A549 (cell line): ENCODE measurements around the gene AMPD3. TPM values are rescaled to one million over a fixed set of nuclear protein-coding genes. Genes with fewer than 3 reads are reported as not detected.

Experiments
- ATAC-seq, 2 experiments: fragments of 200-7000 bp in 1 of 2; fragments of >200 bp in 1 of 2; cut with Nextera tagmentation in 1 of 2; cut with Tn5 transposase in 1 of 2; 3 replicates each; pipeline versions ENCODE4 v1.8.0 to v1.9.1; 2018 to 2020; ENCODE audit warnings: mild to moderate bottlenecking in 1 of 2, moderate library complexity in 1 of 2
- CTCF ChIA-PET: fragments of 300-600 bp; sonication (Branson Sonifier 250); formaldehyde crosslinking; extraction: SDS; loops from one replicate; lab custom pipeline; 2021; ENCODE audit warnings: antibody characterized with exemption, inconsistent platforms; lab: Yijun Ruan, JAX
- POLR2A ChIA-PET: fragments of 350-600 bp; formaldehyde crosslinking; extraction: SDS; loops from one replicate; lab custom pipeline; 2021; ENCODE audit warnings: antibody characterized with exemption, inconsistent platforms; lab: Yijun Ruan, JAX
- DNase-seq, 2 experiments: peaks; one replicate each; pipeline versions ENCODE4 v3.0.0 to v3.0.0-alpha.2; 2011 to 2016; ENCODE audit warnings: low read depth in 1 of 2, low spot score in 1 of 2
- FAIRE-seq: peaks from 2 replicates; lab custom pipeline; 2011; peaks lifted over from hg19 to GRCh38; lab: Jason Lieb, UNC
- H3K27ac ChIP-seq, 2 experiments: fragments of >200 bp; sonication (Bioruptor Twin); formaldehyde crosslinking; 3 replicates each; pipeline ENCODE4 v1.5.1; 2016 to 2017
- H3K4me1 ChIP-seq: fragments of >200 bp; sonication (Bioruptor Twin); formaldehyde crosslinking; 3 replicates; pipeline ENCODE4 v1.6.1; 2016
- H3K4me2 ChIP-seq: fragments of >200 bp; sonication (Bioruptor Twin); formaldehyde crosslinking; 3 replicates; pipeline ENCODE4 v1.6.1; 2016
- H3K4me3 ChIP-seq: fragments of >200 bp; sonication (Bioruptor Twin); formaldehyde crosslinking; 3 replicates; pipeline ENCODE4 v1.5.1; 2016
- H3K9me3 ChIP-seq: fragments of >200 bp; sonication (Bioruptor Twin); formaldehyde crosslinking; 3 replicates; pipeline ENCODE4 v1.6.1; 2016
- BHLHE40 ChIP-seq: IDR thresholded peaks from 2 replicates; pipeline ENCODE4 v1.6.1; 2012; ENCODE audit warnings: low read depth, low read length, inconsistent platforms
- EP300 ChIP-seq, 2 experiments: fragments of >200 bp; sonication (Bioruptor Twin); formaldehyde crosslinking; IDR thresholded peaks; 2 replicates in 1 of 2; 3 replicates in 1 of 2; pipeline ENCODE4 v1.6.1; 2016 to 2017
- FOSL2 ChIP-seq, 2 experiments: fragments of 450-650 bp in 1 of 2; fragments of >200 bp in 1 of 2; sonication (Bioruptor Twin) in 1 of 2; formaldehyde crosslinking; IDR thresholded peaks; 2 replicates each; pipeline versions ENCODE4 v1.5.0 to v1.6.1; 2016 to 2020; ENCODE audit warnings: mild to moderate bottlenecking in 1 of 2, moderate library complexity in 1 of 2
- JUN ChIP-seq, 2 experiments: fragments of >200 bp; sonication (Bioruptor Twin); formaldehyde crosslinking; IDR thresholded peaks; 2 replicates in 1 of 2; 3 replicates in 1 of 2; pipeline ENCODE4 v1.6.1; 2016 to 2017
- JUNB ChIP-seq: fragments of >200 bp; sonication (Bioruptor Twin); formaldehyde crosslinking; IDR thresholded peaks from 2 replicates; pipeline ENCODE4 v1.6.1; 2016
- KDM5A ChIP-seq: fragments of 200-600 bp; sonication (generic); IDR thresholded peaks from 2 replicates; pipeline ENCODE4 v1.6.1; 2016; ENCODE audit warnings: antibody characterized with exemption, mild to moderate bottlenecking
- MYC ChIP-seq: IDR thresholded peaks from 2 replicates; pipeline ENCODE4 v1.6.1; 2012; ENCODE audit warnings: mild to moderate bottlenecking, inconsistent platforms, low read length, improper control_type of control experiment, borderline replicate concordance
- NPAS2 ChIP-seq: fragments of 250-450 bp; sonication (Bioruptor Pico); IDR thresholded peaks from 2 replicates; pipeline ENCODE4 v1.8.0; 2022; ENCODE audit warnings: mild to moderate bottlenecking, moderate library complexity, borderline replicate concordance
- POLR2A ChIP-seq: IDR thresholded peaks from 2 replicates; pipeline ENCODE4 v1.6.1; 2012; ENCODE audit warnings: mild to moderate bottlenecking, low read length
- RAD21 ChIP-seq, 2 experiments: fragments of >200 bp in 1 of 2; sonication (Bioruptor Twin) in 1 of 2; formaldehyde crosslinking in 1 of 2; IDR thresholded peaks in 1 of 2; conservative IDR thresholded peaks in 1 of 2; 2 replicates in 1 of 2; 3 replicates in 1 of 2; pipeline ENCODE4 v1.6.1; 2012 to 2018; ENCODE audit warnings: inconsistent platforms in 1 of 2
- RARB ChIP-seq: fragments of 250-450 bp; sonication (Bioruptor Pico); IDR thresholded peaks from 2 replicates; pipeline ENCODE4 v1.8.0; 2021; ENCODE audit warnings: mild to moderate bottlenecking, moderate library complexity
- RNF2 ChIP-seq: fragments of 200-600 bp; sonication (generic); IDR thresholded peaks from 2 replicates; pipeline ENCODE4 v1.6.1; 2016; ENCODE audit warnings: low read depth, mild to moderate bottlenecking, antibody characterized with exemption, moderate library complexity, borderline replicate concordance
- SMC3 ChIP-seq: fragments of >200 bp; sonication (Bioruptor Twin); formaldehyde crosslinking; IDR thresholded peaks from 3 replicates; pipeline ENCODE4 v1.6.1; 2018; ENCODE audit warnings: inconsistent platforms
- ZFP36 ChIP-seq: fragments of 450-650 bp; IDR thresholded peaks from 2 replicates; pipeline ENCODE4 v1.6.1; 2014; ENCODE audit warnings: borderline replicate concordance; ENCODE audit not compliant: partially characterized antibody
- WGBS: methylation state at CpG from one replicate; pipeline ENCODE4 v1.1.6; 2017; ENCODE audit errors: missing lambda C conversion rate; 5-methylcytosine and 5-hydroxymethylcytosine counted together
- polyA minus RNA-seq: library from RNA; depleted of rRNA, polyadenylated mRNA; stranded (reverse); fragments of >200 nt; gene quantifications from 2 replicates; pipeline ENCODE4 v1.2.3, GENCODE V29; 2011; rRNA and poly(A)+ RNA removed
- polyA plus RNA-seq, 4 experiments: library from polyadenylated mRNA; depleted of rRNA in 3 of 4; stranded (reverse); fragments of >200 nt; fragmentation: RNase III in 1 of 4; extraction: RNeasy Plus Mini Kit Qiagen cat#74134 plus additional on column Dnase treatment in 1 of 4; gene quantifications; 2 replicates in 3 of 4; 3 replicates in 1 of 4; pipeline ENCODE4 v1.2.3, GENCODE V29; 2011 to 2017
- TF ChIP-seq, protein P1 (sequence below): IDR thresholded peaks from 2 replicates; pipeline ENCODE4 v1.6.1; 2012
- TF ChIP-seq, protein P2 (sequence below): IDR thresholded peaks from 2 replicates; pipeline ENCODE4 v1.6.1; 2012
- TF ChIP-seq, protein P3 (sequence below): fragments of 150-350 bp; IDR thresholded peaks from 2 replicates; pipeline ENCODE4 v1.6.1; 2014; ENCODE audit warnings: low read depth, mild to moderate bottlenecking, low read length
- TF ChIP-seq, protein P4 (sequence below): fragments of >200 bp; sonication (Bioruptor Twin); formaldehyde crosslinking; IDR thresholded peaks from 3 replicates; pipeline ENCODE4 v1.6.1; 2016
- TF ChIP-seq, protein P5 (sequence below): fragments of >200 bp; sonication (Bioruptor Twin); formaldehyde crosslinking; IDR thresholded peaks from 2 replicates; pipeline ENCODE4 v1.6.1; 2016

The AMPD3 gene
- polyA plus RNA-seq (2011; rRNA removed), result 4.7 and 6.6 TPM in 2 replicates
- 2.0 and 2.4 TPM in 2 replicates for polyA plus RNA-seq (2012; cell fraction: cytosol; rRNA removed)
- polyA plus RNA-seq (2012; cell fraction: nucleus; rRNA removed), result 5.3 and 6.9 TPM in 2 replicates
- polyA plus RNA-seq (2017; fragmentation: RNase III; extraction: RNeasy Plus Mini Kit Qiagen cat#74134 plus additional on column Dnase treatment), result 2.9 to 3.6 TPM (median 3.1 TPM) in 3 replicates
- polyA minus RNA-seq, result 11.5 and 14.1 TPM in 2 replicates

DNA sequence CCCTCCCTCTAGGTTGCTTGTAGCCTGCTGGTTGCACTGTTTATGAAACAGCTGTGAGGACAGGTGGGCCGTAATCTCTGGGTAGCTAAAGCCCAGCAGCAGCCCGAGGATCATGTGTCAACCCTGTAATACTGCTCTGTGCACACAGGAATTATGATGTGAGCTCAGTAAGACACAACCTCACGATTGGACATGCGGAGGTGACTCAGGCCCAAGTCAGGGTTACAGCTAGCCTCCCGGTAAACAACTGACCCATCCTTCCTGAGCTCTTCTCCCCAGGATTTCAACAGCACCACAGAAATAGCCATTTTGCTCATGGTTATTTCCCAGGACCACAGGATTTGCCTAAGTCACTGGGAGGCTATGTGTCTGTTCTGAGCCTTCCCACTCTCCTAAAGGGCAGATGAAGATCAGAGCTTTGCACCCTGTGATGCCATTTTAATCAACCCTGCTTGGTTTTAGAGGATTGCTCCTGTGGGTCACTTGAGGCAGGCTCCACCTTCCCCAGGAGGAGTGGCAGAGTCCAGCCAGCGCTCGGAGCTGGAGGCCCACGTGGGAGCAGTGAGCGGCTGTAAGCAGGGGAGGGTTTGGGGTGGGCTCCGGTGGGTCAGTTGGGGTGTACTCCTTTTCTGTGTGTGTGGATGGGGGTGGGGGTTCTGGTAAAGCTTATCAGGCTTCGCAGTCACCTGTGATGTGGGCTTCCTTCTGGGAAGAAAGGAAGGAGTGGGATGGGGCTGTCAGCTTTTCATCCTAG lies at the start of gene AMPD3:
TSS of gene AMPD3 (plus strand) at position 387 of the 754 bp plus-strand sequence. CDS start 6,256 bp downstream, outside the sequence.
- H3K4me2 ChIP-seq, result peak within 1 kb of the TSS; percentile 88
- POLR2A ChIA-PET, result interaction anchor here (0.8 to 1.7 kb wide), 8 partner anchors 36 to 354 kb away, joined by 3 to 7 read pairs (median 4); partner anchors contain the start of genes CTR9, EIF4G2 and RNF141
- peak within 1 kb of the TSS; percentile 74 to 84 for H3K27ac ChIP-seq
- H3K9me3 ChIP-seq, result no peaks in the 10 kb centered on the region
- CTCF ChIA-PET, result interaction anchor here (1.0 to 2.9 kb wide), 11 partner anchors 9 to 281 kb away, joined by 3 to 17 read pairs (median 4); no protein-coding TSS in a partner anchor
- peak within 1 kb of the TSS; percentile 36 for H3K4me3 ChIP-seq
- H3K4me1 ChIP-seq, result peaks cover 25% of the 10 kb centered on the region
- ATAC-seq, result peak; percentile 92 to 93
- DNase-seq, result peak; percentile 82 to 84
- TF ChIP-seq JUNB (0 out of 2 replicates have a peak, but pooled peaks have one; percentile 33), RAD21 (conservative IDR thresholded peaks at IDR 0.05 in 1 of 2, IDR thresholded peaks at IDR 0.05 in 1 of 2) (no peak), MYC (no peak), EP300 (IDR thresholded peaks at IDR 0.05) (no peak), FOSL2 (IDR thresholded peaks at IDR 0.05) (no peak), FOSL2 (CRISPR knock-in tag; IDR thresholded peaks at IDR 0.05) (peak; percentile 74), POLR2A (peak; percentile 53), RARB (CRISPR knock-in tag) (no peak), KDM5A (no peak), JUN (IDR thresholded peaks at IDR 0.05) (peak; percentile 20 to 44; a peak in 1 of 5 replicates), NPAS2 (CRISPR knock-in tag) (no peak), RNF2 (no peak), ZFP36 (no peak), BHLHE40 (no peak), SMC3 (no peak)
- TF ChIP-seq, protein P1, sequence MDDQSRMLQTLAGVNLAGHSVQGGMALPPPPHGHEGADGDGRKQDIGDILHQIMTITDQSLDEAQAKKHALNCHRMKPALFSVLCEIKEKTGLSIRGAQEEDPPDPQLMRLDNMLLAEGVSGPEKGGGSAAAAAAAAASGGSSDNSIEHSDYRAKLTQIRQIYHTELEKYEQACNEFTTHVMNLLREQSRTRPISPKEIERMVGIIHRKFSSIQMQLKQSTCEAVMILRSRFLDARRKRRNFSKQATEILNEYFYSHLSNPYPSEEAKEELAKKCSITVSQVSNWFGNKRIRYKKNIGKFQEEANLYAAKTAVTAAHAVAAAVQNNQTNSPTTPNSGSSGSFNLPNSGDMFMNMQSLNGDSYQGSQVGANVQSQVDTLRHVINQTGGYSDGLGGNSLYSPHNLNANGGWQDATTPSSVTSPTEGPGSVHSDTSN, result no peak
- TF ChIP-seq, protein P2, sequence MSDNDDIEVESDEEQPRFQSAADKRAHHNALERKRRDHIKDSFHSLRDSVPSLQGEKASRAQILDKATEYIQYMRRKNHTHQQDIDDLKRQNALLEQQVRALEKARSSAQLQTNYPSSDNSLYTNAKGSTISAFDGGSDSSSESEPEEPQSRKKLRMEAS, result peak; percentile 46; the same call in 1 of the 2 replicates
- TF ChIP-seq, protein P3, sequence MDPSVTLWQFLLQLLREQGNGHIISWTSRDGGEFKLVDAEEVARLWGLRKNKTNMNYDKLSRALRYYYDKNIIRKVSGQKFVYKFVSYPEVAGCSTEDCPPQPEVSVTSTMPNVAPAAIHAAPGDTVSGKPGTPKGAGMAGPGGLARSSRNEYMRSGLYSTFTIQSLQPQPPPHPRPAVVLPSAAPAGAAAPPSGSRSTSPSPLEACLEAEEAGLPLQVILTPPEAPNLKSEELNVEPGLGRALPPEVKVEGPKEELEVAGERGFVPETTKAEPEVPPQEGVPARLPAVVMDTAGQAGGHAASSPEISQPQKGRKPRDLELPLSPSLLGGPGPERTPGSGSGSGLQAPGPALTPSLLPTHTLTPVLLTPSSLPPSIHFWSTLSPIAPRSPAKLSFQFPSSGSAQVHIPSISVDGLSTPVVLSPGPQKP, result no peak
- TF ChIP-seq, protein P4, sequence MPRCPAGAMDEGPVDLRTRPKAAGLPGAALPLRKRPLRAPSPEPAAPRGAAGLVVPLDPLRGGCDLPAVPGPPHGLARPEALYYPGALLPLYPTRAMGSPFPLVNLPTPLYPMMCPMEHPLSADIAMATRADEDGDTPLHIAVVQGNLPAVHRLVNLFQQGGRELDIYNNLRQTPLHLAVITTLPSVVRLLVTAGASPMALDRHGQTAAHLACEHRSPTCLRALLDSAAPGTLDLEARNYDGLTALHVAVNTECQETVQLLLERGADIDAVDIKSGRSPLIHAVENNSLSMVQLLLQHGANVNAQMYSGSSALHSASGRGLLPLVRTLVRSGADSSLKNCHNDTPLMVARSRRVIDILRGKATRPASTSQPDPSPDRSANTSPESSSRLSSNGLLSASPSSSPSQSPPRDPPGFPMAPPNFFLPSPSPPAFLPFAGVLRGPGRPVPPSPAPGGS, result no peak
- TF ChIP-seq, protein P5, sequence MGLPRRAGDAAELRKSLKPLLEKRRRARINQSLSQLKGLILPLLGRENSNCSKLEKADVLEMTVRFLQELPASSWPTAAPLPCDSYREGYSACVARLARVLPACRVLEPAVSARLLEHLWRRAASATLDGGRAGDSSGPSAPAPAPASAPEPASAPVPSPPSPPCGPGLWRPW, result no peak
- WGBS, result 24% methylated on average over 8 of the region's 11 CpGs
- no peak for FAIRE-seq
